H1 (cell line): ENCODE results near the gene PROSER2.

ENCODE experiments used
- BACH1 ChIP-seq: IDR thresholded peaks from 2 replicates; pipeline ENCODE4 v1.6.1; 2012; ENCODE audit warnings: low read length, improper control_type of control experiment
- CHD1 ChIP-seq: IDR thresholded peaks from 2 replicates; pipeline ENCODE4 v1.6.1; 2012; ENCODE audit warnings: low read depth, low read length, improper control_type of control experiment
- CHD2 ChIP-seq: IDR thresholded peaks from 2 replicates; pipeline ENCODE4 v1.6.1; 2012; ENCODE audit warnings: low read length, improper control_type of control experiment
- MAFK ChIP-seq: IDR thresholded peaks from 2 replicates; pipeline ENCODE4 v1.6.1; 2012; ENCODE audit warnings: low read depth, mild to moderate bottlenecking, improper control_type of control experiment, low read length
- POLR2A ChIP-seq, 2 experiments: IDR thresholded peaks; 1 replicate in 1 of 2; 2 replicates in 1 of 2; pipeline ENCODE4 v1.6.1; 2011; ENCODE audit warnings: low read depth in 2 of 2, low read length in 2 of 2, mild to moderate bottlenecking in 2 of 2; ENCODE audit errors: control extremely low read depth in 1 of 2
- SIN3A ChIP-seq, 2 experiments: IDR thresholded peaks in 1 of 2; conservative IDR thresholded peaks in 1 of 2; 2 replicates each; pipeline ENCODE4 v1.6.1; 2011 to 2012; ENCODE audit warnings: low read length in 2 of 2, improper control_type of control experiment in 1 of 2, low read depth in 1 of 2, mild to moderate bottlenecking in 1 of 2
- SP1 ChIP-seq: IDR thresholded peaks from 2 replicates; pipeline ENCODE4 v1.6.1; 2011; ENCODE audit warnings: low read depth, low read length
- TAF1 ChIP-seq: IDR thresholded peaks from 2 replicates; pipeline ENCODE4 v1.6.1; 2011; ENCODE audit warnings: mild to moderate bottlenecking, low read depth, low read length
- TBP ChIP-seq: IDR thresholded peaks from 2 replicates; pipeline ENCODE4 v1.6.1; 2011; ENCODE audit warnings: low read depth, low read length, improper control_type of control experiment
- USF2 ChIP-seq: IDR thresholded peaks from 2 replicates; pipeline ENCODE4 v1.6.1; 2011; ENCODE audit warnings: low read length, improper control_type of control experiment
- TF ChIP-seq, protein P1 (sequence below), 3 experiments: IDR thresholded peaks; 1 replicate in 2 of 3; 2 replicates in 1 of 3; pipeline versions ENCODE4 v1.5.1 to v1.6.1; 2011; ENCODE audit warnings: low read length in 3 of 3, mild to moderate bottlenecking in 3 of 3, inconsistent platforms in 2 of 3, low read depth in 1 of 3, moderate library complexity in 1 of 3; ENCODE audit not compliant: insufficient read depth in 1 of 3; ENCODE audit errors: control extremely low read depth in 1 of 3

- no peak for TF ChIP-seq SIN3A (conservative IDR thresholded peaks at IDR 0.05 in 1 of 2, IDR thresholded peaks at IDR 0.05 in 1 of 2; ENCODE audit: low read depth in 1 of 2, low read length in 2 of 2)
- TF ChIP-seq CHD2, result no peak
- TF ChIP-seq BACH1, result no peak
- TF ChIP-seq, protein P1, sequence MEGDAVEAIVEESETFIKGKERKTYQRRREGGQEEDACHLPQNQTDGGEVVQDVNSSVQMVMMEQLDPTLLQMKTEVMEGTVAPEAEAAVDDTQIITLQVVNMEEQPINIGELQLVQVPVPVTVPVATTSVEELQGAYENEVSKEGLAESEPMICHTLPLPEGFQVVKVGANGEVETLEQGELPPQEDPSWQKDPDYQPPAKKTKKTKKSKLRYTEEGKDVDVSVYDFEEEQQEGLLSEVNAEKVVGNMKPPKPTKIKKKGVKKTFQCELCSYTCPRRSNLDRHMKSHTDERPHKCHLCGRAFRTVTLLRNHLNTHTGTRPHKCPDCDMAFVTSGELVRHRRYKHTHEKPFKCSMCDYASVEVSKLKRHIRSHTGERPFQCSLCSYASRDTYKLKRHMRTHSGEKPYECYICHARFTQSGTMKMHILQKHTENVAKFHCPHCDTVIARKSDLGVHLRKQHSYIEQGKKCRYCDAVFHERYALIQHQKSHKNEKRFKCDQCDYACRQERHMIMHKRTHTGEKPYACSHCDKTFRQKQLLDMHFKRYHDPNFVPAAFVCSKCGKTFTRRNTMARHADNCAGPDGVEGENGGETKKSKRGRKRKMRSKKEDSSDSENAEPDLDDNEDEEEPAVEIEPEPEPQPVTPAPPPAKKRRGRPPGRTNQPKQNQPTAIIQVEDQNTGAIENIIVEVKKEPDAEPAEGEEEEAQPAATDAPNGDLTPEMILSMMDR (IDR thresholded peaks at IDR 0.05; ENCODE audit: control extremely low read depth in 1 of 3, insufficient read depth in 1 of 3, low read depth in 1 of 3, low read length in 3 of 3), result no peak
- TF ChIP-seq CHD1, result no peak
- no peak for TF ChIP-seq SP1
- TF ChIP-seq TAF1, result no peak
- TF ChIP-seq POLR2A (IDR thresholded peaks at IDR 0.05; ENCODE audit: control extremely low read depth in 1 of 2, low read depth in 2 of 2, low read length in 2 of 2), result no peak
- no peak for TF ChIP-seq USF2
- no peak for TF ChIP-seq MAFK
- TF ChIP-seq TBP, result no peak
These were observed 73.5 kb downstream of the PROSER2 start for GRCh38 chr10:11896549-11897200.
